Tongue (tissue), 2 donors: ENCODE results near the gene POLR3C. TPM values are rescaled to one million over a fixed set of nuclear protein-coding genes. Genes with fewer than 3 reads are reported as not detected.
"Not testable (repeated sequence)": the region's sequence is repeated elsewhere in the genome, so short reads cannot be mapped to it uniquely, and the experiment has no call there.

Source experiments
- DNase-seq: peaks from one replicate; pipeline ENCODE4 v3.0.0-alpha.2; 2015
- total RNA-seq: library from RNA; depleted of rRNA; stranded (reverse); fragments of >200 nt; gene quantifications from one replicate; pipeline ENCODE4 v1.2.3, GENCODE V29; 2014

POLR3C gene
- total RNA-seq, 1 donor from 2014 or later = 25.3 TPM

DNA sequence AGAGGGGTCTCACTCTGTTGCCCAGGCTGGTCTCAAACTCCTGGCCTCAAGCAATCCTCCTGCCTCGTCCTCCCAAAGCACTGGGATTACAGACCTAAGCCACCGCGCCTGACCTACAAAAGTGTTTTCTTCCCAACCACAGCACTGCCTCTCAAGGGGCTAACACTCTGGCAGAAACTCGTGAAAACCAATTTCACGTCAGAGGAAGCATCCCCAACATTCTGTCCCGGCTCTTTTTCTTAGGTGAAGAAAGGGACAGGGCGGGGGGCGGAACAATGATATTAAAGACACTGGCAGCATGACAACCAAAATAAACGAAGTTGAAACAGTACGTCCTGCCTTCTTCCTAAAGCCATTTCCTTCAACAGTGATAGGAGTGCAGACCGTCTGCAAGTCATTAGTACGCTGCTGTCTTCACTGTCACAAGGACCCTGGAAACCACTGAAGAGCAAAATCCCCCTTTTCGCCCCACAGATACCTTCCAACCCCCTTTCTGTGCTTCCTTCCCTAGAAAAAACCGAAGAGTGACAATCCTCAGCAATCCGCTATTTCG lies 1.1 kb upstream of the POLR3C start:
- DNase-seq = not testable (repeated sequence)

DNA sequence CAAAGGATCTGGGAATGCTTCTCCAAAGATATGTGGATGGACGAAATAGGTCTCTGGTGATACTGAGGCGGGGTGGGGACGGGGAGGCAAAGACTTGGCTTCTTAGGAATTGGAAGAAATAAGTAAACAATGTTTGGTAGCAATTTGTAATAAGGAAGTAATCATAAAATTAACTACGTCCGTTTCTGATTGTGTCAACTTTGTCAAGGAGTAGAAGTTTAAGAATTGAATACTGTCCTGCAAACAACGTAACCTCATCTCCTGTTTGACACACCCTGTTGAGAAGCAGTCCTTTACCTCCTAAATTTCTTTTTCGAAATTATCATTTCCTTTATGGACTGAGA lies 471 bp downstream of the POLR3C start:
- no peak for DNase-seq

GRCh38 chr1:145826030-145826429 lies 2.0 kb downstream of the POLR3C start:
- no peak for DNase-seq

DNA sequence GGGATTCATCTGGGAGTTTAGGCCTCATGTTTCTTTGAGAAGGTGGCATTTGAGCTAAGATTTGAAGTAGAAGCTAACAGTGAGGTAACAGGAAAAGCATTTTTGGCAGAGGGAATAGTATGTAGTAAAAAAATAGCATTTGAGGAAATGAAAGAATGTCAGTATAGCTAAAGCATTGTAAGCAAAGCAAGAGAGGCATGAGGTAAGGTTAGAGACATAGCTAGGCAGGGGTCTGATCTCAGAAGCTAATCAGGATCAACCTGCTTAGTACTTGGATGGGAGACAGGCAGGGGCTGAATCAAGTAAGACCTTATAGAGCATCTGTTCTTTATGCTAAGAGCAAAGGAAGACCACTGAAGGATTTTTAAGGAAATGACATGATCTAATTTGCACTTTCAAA lies 4.0 kb downstream of the POLR3C start:
- DNase-seq = no peak

- no peak for DNase-seq
Measured at GRCh38 chr1:145828367-145829026, 4.5 kb downstream of the POLR3C start.

GRCh38 chr1:145830810-145831209 lies 6.8 kb downstream of the POLR3C start:
- not testable (repeated sequence) for DNase-seq

DNA sequence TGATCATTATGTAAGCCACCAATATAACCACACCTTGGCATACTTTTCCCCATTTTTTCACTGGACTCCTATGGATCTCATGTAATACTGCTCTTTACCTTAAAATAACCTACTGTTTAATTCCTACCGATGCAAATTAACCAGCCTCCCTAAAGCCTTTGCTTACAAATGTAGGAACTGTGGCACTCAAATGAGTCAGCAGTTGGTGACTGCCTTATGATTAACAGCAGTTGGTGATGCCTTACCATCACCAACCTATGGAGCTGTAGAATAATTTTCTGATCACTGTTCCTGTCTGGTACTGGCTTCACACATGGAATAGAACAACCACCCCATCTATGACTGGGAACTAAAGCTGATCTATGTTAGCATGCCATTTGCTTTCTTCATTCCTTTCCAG lies 13.7 kb downstream of the POLR3C start:
- no peak for DNase-seq

DNA sequence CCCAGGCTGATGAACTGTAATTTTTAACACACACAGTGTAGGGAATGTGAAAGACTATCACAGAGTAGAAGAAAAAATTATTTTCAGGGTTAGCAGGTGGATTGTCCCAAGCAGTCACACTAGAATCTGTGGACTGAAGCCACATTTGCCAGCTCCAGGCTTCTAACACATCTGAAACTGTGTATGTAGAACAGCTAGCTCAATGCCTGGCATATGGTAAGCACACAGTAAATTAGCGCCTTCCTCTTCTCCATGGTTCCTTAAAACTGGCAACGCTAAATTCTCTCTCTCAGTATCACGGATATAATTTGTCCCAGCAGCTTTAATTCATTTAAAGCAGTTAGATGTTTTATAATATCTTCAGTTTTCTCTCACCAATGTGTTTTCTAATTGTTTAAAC lies 19.0 kb downstream of the POLR3C start:
- DNase-seq = no peak

DNA sequence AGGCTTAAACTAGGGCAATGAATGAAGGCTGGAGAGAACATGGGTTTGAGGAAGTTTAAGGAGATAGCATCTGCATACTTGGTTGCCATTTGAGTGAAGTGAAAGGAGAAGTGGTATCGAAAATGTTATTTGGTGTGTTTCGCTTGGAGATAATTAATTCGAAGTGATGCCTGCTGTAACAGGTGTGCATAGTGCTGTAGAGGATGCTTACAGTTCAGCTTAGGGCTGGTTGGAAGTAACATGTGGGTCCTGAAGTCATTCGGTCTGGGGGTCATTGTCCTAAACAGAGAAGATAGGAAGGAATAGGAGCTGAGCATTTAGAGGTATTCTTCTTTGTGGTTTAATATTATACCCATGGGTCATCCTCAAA lies 21.1 kb downstream of the POLR3C start:
- DNase-seq = no peak

DNA sequence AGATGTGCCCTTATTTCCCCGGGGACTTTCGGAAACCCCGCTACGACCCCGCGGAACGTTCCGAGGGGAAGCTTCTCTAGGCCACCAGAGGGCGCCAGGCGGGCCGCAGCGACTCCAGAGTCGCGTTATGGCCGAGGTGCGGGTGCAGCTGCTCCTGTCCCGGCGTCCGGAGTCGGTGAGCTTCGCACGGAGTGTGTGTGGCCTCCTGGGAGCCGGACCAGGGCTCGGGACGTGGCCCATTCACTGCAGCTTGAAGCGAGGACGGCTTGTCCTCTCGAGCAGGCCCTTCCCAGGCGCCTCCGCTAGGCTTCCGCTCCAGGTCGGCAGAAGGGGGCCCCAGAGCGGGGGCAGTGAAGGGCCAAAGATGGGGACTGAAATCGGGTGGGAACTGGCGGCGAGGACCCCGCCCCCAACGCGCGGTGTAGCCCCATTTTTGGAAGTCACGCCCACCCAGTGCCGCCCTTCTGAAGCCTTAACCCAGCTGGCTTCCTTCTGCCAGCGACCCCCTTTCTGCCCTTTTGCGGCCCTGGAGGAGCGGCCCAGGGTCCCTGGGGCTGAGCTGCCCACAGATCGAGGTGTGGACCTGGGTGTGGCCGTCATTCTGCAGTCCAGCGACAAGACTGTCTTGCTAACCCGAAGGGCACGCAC lies 21.6 kb downstream of the POLR3C start, which contains the start of gene NUDT17:
TSS of gene NUDT17 (plus strand) at position 117 of the 648 bp plus-strand sequence. CDS start at position 128, 11 bp downstream.
- DNase-seq = peak; percentile 92

- peak; percentile 48 for DNase-seq
Measured at GRCh38 chr1:145846201-145846612, 22.2 kb downstream of the POLR3C start.

GRCh38 chr1:145847827-145848226 lies 23.8 kb downstream of the POLR3C start:
- DNase-seq = no peak

- DNase-seq = no peak
Measured at GRCh38 chr1:145849356-145850160, 25.6 kb downstream of the POLR3C start.

GRCh38 chr1:145855426-145855948 lies 31.5 kb downstream of the POLR3C start:
- no peak for DNase-seq

DNA sequence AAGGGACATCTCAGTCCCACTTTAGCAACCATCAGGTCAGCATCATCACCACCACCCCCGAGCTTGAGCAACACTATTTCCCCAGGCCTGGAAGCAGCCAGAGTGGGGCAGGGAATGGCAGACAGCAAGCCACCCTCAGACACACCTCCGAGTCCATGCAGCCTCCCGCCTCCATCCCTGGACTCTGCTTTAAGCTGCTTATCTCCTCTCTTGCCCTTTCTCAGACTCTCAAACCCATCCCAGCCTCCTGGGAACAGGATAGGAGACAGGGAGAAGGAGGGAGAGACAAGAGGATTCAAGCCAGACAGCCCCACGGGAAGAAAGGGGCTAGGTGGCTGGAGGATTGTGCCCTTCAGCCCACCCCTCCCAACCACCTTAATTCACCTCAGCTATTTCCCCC lies 33.2 kb downstream of the POLR3C start:
- no peak for DNase-seq

GRCh38 chr1:145858238-145858900 lies 34.4 kb downstream of the POLR3C start:
- peak; percentile 84 for DNase-seq

GRCh38 chr1:145858901-145859490 lies 35.0 kb downstream of the POLR3C start, which contains the start of gene PIAS3:
Gene PIAS3 (minus strand): TSS chr1:145859081. CDS start chr1:145858990, 91 bp downstream.
- DNase-seq = peak; percentile 98

GRCh38 chr1:145859491-145860023 lies 35.6 kb downstream of the POLR3C start:
- DNase-seq = peak; percentile 97

DNA sequence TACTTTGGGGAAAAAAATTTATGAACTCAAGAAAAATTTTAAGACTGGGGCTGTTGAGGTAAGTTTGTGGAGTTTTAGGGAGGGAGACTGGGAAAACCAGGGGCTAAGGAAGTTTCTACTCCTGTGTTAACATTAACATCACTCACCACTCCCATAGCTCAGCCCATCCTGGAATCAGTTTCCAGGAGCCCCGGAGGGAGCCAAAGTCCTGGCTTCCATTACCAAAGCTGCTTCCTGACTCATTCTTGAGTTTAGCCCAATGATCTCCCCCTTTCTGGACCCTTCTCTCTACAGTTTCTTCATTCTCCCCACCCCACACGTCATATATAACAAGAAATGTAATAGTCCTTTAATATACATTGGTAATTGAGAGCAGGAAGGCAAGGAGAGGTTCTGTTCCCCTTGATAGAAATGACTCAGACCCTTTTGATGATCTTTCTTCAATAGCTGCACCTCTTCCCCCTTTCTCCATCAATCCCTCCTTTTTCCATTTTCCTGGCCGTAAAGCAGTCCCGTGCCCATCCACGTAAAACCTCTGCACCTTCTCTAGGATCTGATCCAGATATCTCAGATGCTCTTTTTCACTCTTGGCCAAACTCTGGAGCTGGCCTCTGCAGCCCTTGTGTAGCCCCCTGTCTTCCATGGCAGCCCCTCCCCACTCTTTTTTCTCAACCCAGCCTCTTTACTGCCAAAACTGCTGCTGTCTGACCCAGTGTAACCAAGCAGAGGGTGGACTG lies 39.5 kb downstream of the POLR3C start:
- DNase-seq = peak; percentile 83

- DNase-seq = no peak
Measured at GRCh38 chr1:145868232-145868631, 44.2 kb downstream of the POLR3C start.
